ENCODE data around the gene SPR.

SPR gene

DNA sequence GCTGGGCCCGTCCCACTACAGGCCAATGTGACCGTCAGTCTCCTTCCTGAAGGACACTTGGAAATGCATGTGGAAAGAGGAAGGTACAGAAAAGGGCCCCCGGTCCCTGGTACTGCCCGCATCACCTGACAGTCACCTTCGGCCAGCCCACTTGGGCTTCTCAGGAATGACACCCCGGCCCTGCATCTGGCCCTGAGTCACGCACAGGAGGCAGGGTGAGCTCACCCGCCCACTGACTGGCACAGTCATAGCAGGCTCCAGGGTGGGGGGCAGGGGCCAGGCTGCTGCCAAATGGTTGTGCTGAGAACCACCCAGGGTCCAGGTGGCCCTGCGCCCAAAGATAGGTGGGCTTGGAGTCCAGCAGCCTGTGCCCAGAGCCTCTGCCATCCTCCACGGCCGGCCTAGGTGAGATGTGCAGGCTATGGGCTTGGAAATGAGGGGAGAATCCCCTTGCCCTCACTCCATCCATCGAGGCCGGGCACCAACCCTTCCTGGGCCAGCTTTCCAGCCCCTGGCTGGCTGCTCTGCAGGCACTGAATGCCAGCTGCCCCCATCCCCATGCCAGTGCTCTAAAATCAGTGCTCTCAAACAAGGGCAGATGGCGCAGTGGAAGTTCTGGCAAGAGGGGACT, 44.2 kb downstream of the SPR start:
- peaks cover 16% of the 10 kb centered on the region for H3K36me3 ChIP-seq
- no peak overlapping the region for H3K27ac ChIP-seq
- no peaks in the 10 kb centered on the region for H3K9me3 ChIP-seq (ENCODE audit: severe bottlenecking)
- TF ChIP-seq, protein P1, sequence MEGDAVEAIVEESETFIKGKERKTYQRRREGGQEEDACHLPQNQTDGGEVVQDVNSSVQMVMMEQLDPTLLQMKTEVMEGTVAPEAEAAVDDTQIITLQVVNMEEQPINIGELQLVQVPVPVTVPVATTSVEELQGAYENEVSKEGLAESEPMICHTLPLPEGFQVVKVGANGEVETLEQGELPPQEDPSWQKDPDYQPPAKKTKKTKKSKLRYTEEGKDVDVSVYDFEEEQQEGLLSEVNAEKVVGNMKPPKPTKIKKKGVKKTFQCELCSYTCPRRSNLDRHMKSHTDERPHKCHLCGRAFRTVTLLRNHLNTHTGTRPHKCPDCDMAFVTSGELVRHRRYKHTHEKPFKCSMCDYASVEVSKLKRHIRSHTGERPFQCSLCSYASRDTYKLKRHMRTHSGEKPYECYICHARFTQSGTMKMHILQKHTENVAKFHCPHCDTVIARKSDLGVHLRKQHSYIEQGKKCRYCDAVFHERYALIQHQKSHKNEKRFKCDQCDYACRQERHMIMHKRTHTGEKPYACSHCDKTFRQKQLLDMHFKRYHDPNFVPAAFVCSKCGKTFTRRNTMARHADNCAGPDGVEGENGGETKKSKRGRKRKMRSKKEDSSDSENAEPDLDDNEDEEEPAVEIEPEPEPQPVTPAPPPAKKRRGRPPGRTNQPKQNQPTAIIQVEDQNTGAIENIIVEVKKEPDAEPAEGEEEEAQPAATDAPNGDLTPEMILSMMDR (IDR thresholded peaks at IDR 0.05; ENCODE audit: low read depth, low read length) = no peak
- DNase-seq = no peak
- no peaks in the 10 kb centered on the region for H3K27me3 ChIP-seq (ENCODE audit: insufficient read depth, low read depth, severe bottlenecking)
- no peak overlapping the region for H3K4me3 ChIP-seq (ENCODE audit: low read depth, low read length)

DNA sequence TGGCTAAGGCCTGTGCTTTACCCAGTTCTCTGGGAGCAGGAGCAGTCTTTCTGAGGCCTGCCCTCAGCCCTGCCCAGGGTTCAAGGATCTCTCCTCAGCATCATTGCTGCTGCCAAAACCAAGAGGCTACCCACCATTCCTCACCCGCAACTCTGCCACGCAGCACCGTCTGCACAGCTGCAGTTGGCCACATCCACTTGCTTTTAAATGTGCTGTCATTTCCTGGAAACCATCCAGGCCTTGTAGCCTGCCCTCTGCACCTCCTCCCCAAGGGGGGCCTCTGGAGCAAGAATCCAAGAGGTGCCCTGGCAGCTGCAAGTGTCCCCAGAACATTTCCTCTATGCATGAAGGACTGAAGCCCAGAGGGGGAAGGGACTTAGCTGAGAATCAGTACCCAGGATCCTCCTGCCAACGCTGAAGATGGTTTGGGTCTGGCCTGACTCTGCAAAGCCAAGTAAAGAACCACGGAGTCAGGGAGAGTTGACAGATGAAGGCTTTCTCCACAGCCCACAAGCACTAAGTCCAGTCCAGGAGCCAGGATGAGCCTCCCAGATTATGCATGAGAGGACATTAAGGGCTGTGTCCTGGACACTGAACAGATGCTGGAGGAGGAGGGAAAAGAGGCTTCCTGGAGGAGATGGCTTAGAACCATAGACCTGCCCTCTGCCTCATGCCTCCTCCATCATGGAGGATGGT, 45.0 kb downstream of the SPR start:
- Histone ChIP-seq H3K9me3 (ENCODE audit: severe bottlenecking) (no peaks in the 10 kb centered on the region), H3K27me3 (ENCODE audit: insufficient read depth, low read depth, severe bottlenecking) (no peaks in the 10 kb centered on the region), H3K27ac (no peak overlapping the region), H3K4me3 (ENCODE audit: low read depth, low read length) (no peak overlapping the region), H3K36me3 (peaks cover 12% of the 10 kb centered on the region)
- DNase-seq = peak; percentile 48
- TF ChIP-seq, protein P1 (IDR thresholded peaks at IDR 0.05; ENCODE audit: low read depth, low read length) = no peak

- H3K9me3 ChIP-seq (ENCODE audit: severe bottlenecking) = no peaks in the 10 kb centered on the region
- no peak for DNase-seq
- H3K27ac ChIP-seq = no peak overlapping the region
- no peak overlapping the region for H3K4me3 ChIP-seq (ENCODE audit: low read depth, low read length)
- H3K27me3 ChIP-seq (ENCODE audit: insufficient read depth, low read depth, severe bottlenecking) = no peaks in the 10 kb centered on the region
- TF ChIP-seq, protein P1 (IDR thresholded peaks at IDR 0.05; ENCODE audit: low read depth, low read length) = no peak
- peaks cover 12% of the 10 kb centered on the region for H3K36me3 ChIP-seq
Observed at GRCh38 chr2:72932805-72933204, 45.6 kb downstream of the SPR start.

- no peaks in the 10 kb centered on the region for H3K27me3 ChIP-seq (ENCODE audit: insufficient read depth, low read depth, severe bottlenecking)
- DNase-seq = no peak
- H3K36me3 ChIP-seq = peaks cover 12% of the 10 kb centered on the region
- H3K27ac ChIP-seq = no peak overlapping the region
- TF ChIP-seq, protein P1 (IDR thresholded peaks at IDR 0.05; ENCODE audit: low read depth, low read length) = no peak
- H3K4me3 ChIP-seq (ENCODE audit: low read depth, low read length) = no peak overlapping the region
- H3K9me3 ChIP-seq (ENCODE audit: severe bottlenecking) = no peaks in the 10 kb centered on the region
Observed at GRCh38 chr2:72933207-72933606, 46.0 kb downstream of the SPR start.

DNA sequence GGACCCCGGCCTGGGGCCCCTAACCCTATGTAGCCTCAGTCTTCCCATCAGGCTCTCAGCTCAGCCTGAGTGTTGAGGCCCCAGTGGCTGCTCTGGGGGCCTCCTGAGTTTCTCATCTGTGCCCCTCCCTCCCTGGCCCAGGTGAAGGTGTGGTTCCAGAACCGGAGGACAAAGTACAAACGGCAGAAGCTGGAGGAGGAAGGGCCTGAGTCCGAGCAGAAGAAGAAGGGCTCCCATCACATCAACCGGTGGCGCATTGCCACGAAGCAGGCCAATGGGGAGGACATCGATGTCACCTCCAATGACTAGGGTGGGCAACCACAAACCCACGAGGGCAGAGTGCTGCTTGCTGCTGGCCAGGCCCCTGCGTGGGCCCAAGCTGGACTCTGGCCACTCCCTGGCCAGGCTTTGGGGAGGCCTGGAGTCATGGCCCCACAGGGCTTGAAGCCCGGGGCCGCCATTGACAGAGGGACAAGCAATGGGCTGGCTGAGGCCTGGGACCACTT, 46.5 kb downstream of the SPR start:
- TF ChIP-seq, protein P1 (IDR thresholded peaks at IDR 0.05; ENCODE audit: low read depth, low read length) = no peak
- H3K4me3 ChIP-seq (ENCODE audit: low read depth, low read length) = no peak overlapping the region
- no peak for DNase-seq
- peaks cover 12% of the 10 kb centered on the region for H3K36me3 ChIP-seq
- H3K27me3 ChIP-seq (ENCODE audit: insufficient read depth, low read depth, severe bottlenecking) = no peaks in the 10 kb centered on the region
- H3K9me3 ChIP-seq (ENCODE audit: severe bottlenecking) = no peaks in the 10 kb centered on the region
- no peak overlapping the region for H3K27ac ChIP-seq

All from WERI-Rb-1 (cell line).